Brain pericyte (primary cell): ENCODE results near the gene MYO5C.

ENCODE experiments used
- DNase-seq: peaks from one replicate; pipeline ENCODE4 v3.0.0-alpha.2; 2012; ENCODE audit warnings: low read depth, low spot score

The MYO5C gene

DNA sequence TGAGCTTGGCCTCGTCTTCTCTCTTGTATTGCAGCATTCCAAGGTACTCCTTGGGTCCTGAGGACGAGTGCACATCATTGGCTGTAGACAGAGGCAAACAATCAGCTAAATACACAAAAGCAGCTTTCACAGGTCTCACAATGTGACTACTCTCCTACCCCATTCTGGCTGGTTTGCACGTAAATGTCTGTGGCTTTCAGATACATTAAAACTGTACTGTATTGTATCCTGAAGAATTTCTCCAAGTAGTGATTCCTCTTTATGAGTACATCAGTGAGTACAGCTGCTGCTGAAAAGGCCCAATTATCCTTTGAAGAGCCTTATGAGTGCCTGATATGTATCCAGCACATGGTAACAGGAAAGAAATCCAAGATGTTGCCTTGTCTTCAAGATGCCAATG is 82.4 kb downstream of the MYO5C start:
- no peak for DNase-seq

DNA sequence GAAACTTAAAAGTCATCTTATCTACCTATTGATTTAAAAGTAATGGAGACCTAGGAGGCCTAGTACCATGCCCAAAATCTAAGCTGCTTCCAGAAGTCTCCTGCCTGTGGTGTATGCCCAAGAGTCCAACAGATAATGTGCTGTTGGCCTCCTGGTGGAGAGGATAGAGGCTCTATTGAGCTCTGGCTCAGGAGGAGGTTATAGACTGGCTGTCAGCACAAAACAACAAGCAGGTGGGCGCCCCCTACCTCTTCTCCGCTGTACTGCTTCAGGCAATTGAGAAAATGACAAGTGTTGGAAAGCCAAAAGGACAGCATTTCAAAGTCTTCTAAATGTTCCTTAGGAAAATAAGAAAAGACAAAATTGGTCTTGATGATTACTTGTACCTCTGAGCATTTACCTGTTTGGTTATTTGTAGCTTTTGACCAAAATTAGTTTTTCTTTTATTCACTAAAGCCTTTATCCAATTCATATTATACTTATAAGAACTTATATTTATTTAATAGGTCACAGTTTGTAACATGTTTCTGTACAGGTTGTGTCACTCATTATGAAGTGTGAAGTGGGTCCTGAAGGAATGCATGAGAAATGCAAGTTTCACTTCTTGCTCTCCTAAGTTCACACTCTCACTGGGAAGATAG is 87.2 kb downstream of the MYO5C start:
- peak; percentile 12 for DNase-seq

- DNase-seq, result no peak
Measured at GRCh38 chr15:52207191-52207590, 88.4 kb downstream of the MYO5C start.

GRCh38 chr15:52206446-52206845 is 89.2 kb downstream of the MYO5C start:
- DNase-seq, result no peak

DNA sequence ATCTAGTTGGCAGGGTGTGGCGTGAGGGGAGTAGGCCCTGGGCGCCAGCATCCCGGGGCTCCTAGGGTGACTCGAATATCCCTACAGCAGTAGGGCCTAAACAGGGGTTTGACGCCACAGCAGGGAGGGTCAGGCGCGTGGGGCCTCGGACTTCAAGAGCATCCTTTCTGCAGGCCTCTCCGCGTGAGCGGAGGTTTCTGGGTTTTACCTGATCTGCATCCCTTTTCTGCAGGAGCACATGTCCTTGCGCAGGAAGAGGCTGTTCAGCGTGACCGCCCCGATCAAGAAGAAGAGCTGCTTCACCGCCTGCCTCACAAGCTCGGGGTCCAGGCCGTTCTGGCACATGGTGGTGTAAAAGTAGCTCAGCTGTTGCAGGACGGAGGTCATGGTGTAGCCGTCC is 90.9 kb downstream of the MYO5C start:
- no peak for DNase-seq

DNA sequence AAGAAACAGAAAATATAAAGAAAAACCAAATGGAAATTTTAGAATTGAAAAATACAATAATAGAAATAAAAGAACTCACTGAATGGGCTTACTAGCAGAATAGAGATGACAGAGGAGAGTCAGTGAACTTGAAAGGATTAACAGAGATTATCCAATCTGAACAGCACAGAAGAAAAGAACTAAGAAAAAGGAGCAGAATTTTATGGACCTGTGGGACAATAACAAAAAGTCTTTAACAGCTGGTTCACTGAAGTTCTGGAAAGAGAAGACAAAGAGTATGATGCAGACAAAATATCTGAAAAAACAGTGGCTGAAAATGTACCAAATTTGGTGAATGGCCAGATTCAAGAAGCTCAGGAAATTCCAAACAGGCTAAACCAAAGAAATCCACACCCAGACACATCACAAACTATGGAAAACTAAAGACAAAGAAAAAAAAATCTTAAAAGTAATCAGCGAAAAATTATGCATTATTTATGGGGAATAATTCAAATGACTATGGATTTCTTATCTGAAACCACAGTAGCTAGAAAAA is 94.7 kb downstream of the MYO5C start:
- DNase-seq, result no peak

DNA sequence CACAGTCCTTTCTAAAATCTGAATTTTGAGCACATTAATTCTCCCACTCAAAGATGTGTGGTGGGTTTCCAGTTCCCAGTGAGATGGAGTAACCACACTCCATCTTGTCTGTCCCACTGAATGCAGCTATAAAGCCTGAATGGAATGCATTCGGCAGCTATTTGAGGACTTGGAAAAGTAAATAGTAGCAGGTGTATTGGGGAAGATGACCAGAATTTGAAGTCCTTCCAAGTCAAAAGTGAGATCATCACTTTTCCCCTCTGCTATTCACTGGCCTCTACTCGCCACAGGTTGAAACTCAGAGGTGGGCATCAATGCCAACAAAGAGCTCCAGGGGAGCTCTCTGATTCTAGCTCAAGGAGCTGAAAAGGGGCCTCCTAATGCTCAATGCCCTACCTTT is 96.3 kb downstream of the MYO5C start:
- DNase-seq, result no peak

DNA sequence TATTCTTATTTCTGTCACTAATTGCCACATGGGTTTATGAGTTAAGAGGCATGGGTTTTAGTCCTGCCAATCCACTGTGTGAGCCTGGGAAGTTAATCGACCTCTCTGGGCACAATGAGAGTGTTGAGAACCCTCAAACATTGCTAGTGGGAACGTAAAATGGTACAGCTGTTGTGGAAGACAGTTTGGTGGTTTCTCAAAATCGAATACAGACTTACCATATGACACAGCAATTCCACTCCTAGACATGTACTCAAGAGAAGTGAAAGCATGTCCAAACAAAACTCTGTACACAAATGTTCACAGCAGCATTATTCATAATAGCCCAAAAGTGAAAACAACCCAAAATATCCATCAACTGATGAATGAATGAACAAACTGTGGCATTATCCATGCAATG is 98.7 kb downstream of the MYO5C start:
- DNase-seq, result no peak

DNA sequence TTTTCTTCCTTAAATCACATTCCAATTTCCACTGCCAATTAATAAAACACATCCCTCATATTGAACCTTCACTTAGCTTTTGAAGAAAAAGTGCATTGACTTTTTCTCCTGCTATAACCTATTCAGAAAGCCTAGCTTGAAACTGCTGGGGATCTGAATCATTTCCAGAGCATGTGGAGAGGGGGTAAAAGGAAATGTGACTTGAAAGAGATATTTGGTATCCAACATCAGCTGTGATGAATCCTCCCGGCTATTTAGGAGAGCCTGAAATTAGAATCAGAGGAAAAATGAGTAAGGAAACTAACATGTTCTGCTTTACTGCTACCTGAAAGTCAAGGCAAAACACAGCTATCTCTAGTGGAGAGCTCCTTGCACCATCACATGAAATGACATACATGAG is 101.8 kb downstream of the MYO5C start:
- DNase-seq, result no peak

DNA sequence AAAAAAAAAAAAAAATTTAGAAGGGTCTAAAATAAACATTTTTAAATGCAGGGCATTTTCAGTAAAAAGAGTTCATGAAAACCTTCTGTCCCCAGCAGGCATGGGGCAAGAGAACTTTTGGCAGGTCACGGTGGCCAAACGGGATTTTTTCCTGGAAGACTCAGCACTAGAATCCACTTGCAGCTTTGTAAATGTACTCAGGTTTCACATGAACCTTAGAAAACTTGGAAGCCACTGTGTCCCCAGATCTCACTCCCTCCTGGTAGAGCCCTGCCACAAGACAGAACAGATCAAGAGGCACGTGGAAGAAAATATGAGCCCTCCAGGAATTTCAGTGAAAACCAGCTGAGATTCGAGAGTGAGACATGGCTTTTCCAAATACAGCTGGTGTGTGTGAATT is 102.3 kb downstream of the MYO5C start:
- DNase-seq, result no peak

DNA sequence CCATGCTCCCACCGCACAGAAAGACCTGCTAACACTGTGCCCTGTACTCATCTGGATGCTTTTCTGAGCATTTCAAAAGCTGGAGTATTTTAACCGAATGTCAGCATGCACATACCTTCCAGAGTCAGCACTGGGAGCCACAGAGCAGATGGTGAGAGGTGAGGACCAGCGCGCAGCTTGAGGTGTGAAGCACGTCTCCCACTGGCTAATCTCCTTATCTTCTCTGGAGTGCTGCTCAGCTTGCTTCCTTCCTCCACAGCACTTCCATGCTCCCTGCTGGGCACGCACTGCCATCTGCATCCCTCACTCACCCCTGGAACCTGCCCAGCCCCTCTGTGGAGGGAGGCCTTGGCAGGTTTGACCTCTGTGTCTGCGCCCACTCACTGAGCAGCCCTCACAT is 104.4 kb downstream of the MYO5C start, which contains the start of gene GNB5:
TSS of gene GNB5 (minus strand) at position 186 of the 400 bp plus-strand sequence. CDS start 6,716 bp downstream, outside the sequence.
- DNase-seq, result no peak

- no peak for DNase-seq
Measured at GRCh38 chr15:52186651-52187486, 108.7 kb downstream of the MYO5C start.

GRCh38 chr15:52185151-52185561 is 110.4 kb downstream of the MYO5C start:
- no peak for DNase-seq

DNA sequence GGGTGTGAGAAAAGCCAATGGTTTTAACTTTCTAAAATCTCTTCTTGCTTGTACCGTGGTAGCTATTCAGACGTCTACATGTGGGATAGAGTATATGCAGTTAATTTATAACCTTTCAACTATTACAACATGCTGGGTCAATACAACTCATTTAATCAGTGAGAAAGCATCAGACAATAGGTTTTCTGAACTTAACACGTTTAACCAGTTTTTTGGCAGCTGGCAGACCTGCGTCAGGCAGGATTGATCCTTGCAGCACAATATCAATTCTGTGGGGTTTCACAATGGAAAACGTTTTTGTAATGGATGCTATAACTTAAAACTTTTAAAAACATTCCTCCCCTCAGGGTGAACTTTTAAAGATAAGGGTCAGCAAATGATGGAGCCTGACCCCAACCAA is 110.9 kb downstream of the MYO5C start:
- no peak for DNase-seq

DNA sequence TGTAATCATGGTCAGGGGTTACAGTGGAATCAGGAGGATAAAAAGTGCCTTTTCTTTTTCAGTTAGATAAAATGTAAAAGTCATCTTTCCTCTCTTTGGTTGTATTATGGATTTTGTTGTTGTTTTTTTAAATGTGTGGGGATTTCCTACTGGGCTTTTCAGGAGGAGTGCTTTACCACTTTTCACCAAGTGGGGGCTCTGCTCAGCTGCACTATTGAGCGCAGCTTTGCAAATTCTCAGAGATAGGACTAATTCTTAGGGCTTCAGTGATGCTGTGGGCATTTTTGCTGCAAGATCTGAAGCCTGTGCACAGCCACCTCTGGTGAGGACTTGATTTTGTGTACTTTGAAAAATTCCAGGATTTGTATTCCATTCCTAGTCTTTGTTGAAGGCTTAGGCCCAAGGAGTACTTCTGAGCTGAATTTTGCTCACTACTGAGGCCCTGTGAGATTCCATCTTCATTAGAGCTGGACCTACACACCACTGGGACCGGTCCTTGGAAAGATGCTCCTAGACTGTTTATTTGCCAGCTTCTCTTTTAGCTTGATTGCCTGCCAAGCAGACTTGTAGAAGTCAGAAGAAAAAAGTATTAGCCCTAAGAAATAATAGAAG is 111.9 kb downstream of the MYO5C start:
- DNase-seq, result no peak

- no peak for DNase-seq
Measured at GRCh38 chr15:52181938-52182780, 113.4 kb downstream of the MYO5C start.

- DNase-seq, result no peak
Measured at GRCh38 chr15:52180851-52181450, 114.7 kb downstream of the MYO5C start.

DNA sequence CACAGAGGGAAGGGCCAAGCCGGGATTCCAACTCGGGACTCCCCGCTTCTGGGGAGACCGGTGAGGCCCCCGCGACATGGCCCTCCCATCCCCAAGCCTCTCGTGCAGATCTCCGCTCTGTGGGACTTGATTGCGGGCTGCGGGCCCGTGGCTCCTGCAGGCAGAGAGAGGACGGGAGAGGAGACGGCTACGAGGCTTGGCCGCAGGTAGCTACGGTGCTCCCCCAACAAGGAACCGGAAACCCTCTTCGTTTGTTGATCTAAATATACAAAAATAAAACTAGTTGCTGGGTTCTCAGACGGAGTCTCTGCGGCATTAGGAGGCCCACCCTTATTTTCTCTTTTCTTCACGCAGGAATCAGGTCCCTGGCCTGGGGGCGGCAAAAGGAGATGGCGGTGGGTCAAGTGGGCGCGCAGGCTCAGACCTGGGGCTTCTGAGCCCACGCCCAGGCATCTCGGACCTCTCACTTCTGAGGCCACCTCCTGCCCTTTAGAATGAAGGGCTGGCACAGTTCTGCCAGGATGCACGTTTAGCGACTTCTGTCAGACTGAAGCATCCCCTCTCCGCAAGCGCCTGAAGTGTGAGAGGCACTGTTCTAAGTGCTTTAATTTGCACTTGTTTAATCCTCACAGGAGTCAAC is 115.3 kb downstream of the MYO5C start:
- no peak for DNase-seq

GRCh38 chr15:52179278-52180195 is 116.1 kb downstream of the MYO5C start:
- DNase-seq, result peak; percentile 25

- no peak for DNase-seq
Measured at GRCh38 chr15:52178765-52179164, 116.8 kb downstream of the MYO5C start.
